SU-DHL-6 (cell line): ENCODE measurements around the gene PYURF.

Experiments
- H2AFZ ChIP-seq: fragments of 200-600 bp; sonication (generic); 2 replicates; pipeline ENCODE4 v1.6.1; 2014; ENCODE audit warnings: low read depth, mild to moderate bottlenecking, moderate library complexity, mixed read lengths, antibody characterized with exemption, low read length; ENCODE audit not compliant: severe bottlenecking
- H3F3A ChIP-seq: fragments of 200-600 bp; shearing (Covaris generic); 2 replicates; pipeline ENCODE4 v1.6.0; 2016; ENCODE audit warnings: antibody characterized with exemption, mild to moderate bottlenecking; ENCODE audit not compliant: insufficient read depth
- H3K27ac ChIP-seq: fragments of 200-600 bp; sonication (generic); 2 replicates; pipeline ENCODE4 v1.5.1; 2016; ENCODE audit warnings: low read depth, mild to moderate bottlenecking, low read length, moderate library complexity, mixed read lengths
- H3K27me3 ChIP-seq: fragments of 200-600 bp; sonication (generic), shearing (Covaris generic); 2 replicates; pipeline ENCODE4 v1.6.0; 2014; ENCODE audit warnings: mild to moderate bottlenecking, low read length
- H3K36me3 ChIP-seq: fragments of 200-600 bp; sonication (generic); 2 replicates; pipeline ENCODE4 v1.6.1; 2014; ENCODE audit warnings: mild to moderate bottlenecking, low read length, mixed read lengths
- H3K4me2 ChIP-seq: fragments of 300-600, 200-600 bp; shearing (Covaris generic), sonication (generic); 2 replicates; pipeline ENCODE4 v1.6.0; 2014; ENCODE audit warnings: low read length, low read depth, mild to moderate bottlenecking; ENCODE audit not compliant: poor library complexity, severe bottlenecking
- H3K4me3 ChIP-seq: fragments of 200-600 bp; sonication (generic); 2 replicates; pipeline ENCODE4 v1.5.1; 2014; ENCODE audit warnings: antibody characterized with exemption, low read length, mild to moderate bottlenecking, mixed read lengths; ENCODE audit not compliant: insufficient read depth, poor library complexity, severe bottlenecking
- H3K79me2 ChIP-seq: fragments of 200-600 bp; sonication (generic); 2 replicates; pipeline ENCODE4 v1.6.1; 2014; ENCODE audit warnings: mild to moderate bottlenecking, low read length, moderate library complexity; ENCODE audit not compliant: insufficient read depth
- H3K9ac ChIP-seq: fragments of 200-600 bp; sonication (generic); 2 replicates; pipeline ENCODE4 v1.7.0; 2014; ENCODE audit warnings: mild to moderate bottlenecking, low read length
- H3K9me2 ChIP-seq: fragments of 200-600 bp; sonication (generic); replicated peaks from 2 replicates; pipeline ENCODE4 v1.6.1; 2014; ENCODE audit warnings: low read length; ENCODE audit not compliant: insufficient read depth
- H3K9me3 ChIP-seq: fragments of 200-600 bp; sonication (generic); 2 replicates; pipeline ENCODE4 v1.6.1; 2014; ENCODE audit warnings: low read length, mixed read lengths; ENCODE audit not compliant: insufficient read depth
- H4K20me1 ChIP-seq: fragments of 200-600 bp; sonication (generic); 2 replicates; pipeline ENCODE4 v1.6.1; 2014; ENCODE audit warnings: low read depth, mild to moderate bottlenecking, antibody characterized with exemption, low read length, moderate library complexity, mixed read lengths
- EZH2phosphoT487 ChIP-seq: fragments of 200-600 bp; sonication (generic), shearing (Covaris generic); conservative IDR thresholded peaks from 2 replicates; pipeline ENCODE4 v1.6.1; 2018; ENCODE audit warnings: mild to moderate bottlenecking, antibody characterized with exemption, low read length, moderate library complexity, mixed read lengths
- TF ChIP-seq, protein P1 (sequence below): fragments of 200-600 bp; sonication (generic); IDR thresholded peaks from one replicate; pipeline ENCODE4 v1.5.1; 2017; ENCODE audit warnings: antibody characterized with exemption, mild to moderate bottlenecking, low read length, moderate library complexity; ENCODE audit not compliant: insufficient read depth, poor library complexity, severe bottlenecking

Gene PYURF

DNA sequence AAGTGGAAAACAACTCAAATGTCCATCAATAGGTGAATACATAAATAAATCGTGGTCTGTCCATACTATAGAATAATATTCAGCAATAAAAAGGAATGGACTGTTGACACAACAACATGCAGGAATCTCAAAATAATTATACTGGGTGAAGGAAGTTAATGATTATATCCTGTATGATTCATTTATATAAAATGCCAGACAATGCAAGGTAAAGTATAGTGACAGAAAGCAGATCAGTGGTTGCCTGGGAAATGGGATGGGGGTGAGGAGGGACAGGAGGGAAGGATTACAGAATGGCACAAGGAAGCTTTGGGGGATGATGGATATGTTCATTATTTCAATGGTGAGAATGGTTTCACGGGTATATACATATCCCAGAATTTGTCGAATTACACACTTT lies 12.3 kb downstream of the PYURF start:
- no peaks in the 10 kb centered on the region for H3K9me3 ChIP-seq
- no peaks in the 10 kb centered on the region for H3K27me3 ChIP-seq
- no peaks in the 10 kb centered on the region for H3F3A ChIP-seq
- no peaks in the 10 kb centered on the region for H4K20me1 ChIP-seq
- no peak overlapping the region for H3K4me3 ChIP-seq
- no peak overlapping the region for H3K4me2 ChIP-seq
- no peak overlapping the region for H3K27ac ChIP-seq
- no peaks in the 10 kb centered on the region for H3K79me2 ChIP-seq
- no peak overlapping the region for H2AFZ ChIP-seq
- no peaks in the 10 kb centered on the region for H3K9me2 ChIP-seq
- H3K36me3 ChIP-seq: no peaks in the 10 kb centered on the region
- TF ChIP-seq EZH2phosphoT487: no peak
- TF ChIP-seq, protein P1, sequence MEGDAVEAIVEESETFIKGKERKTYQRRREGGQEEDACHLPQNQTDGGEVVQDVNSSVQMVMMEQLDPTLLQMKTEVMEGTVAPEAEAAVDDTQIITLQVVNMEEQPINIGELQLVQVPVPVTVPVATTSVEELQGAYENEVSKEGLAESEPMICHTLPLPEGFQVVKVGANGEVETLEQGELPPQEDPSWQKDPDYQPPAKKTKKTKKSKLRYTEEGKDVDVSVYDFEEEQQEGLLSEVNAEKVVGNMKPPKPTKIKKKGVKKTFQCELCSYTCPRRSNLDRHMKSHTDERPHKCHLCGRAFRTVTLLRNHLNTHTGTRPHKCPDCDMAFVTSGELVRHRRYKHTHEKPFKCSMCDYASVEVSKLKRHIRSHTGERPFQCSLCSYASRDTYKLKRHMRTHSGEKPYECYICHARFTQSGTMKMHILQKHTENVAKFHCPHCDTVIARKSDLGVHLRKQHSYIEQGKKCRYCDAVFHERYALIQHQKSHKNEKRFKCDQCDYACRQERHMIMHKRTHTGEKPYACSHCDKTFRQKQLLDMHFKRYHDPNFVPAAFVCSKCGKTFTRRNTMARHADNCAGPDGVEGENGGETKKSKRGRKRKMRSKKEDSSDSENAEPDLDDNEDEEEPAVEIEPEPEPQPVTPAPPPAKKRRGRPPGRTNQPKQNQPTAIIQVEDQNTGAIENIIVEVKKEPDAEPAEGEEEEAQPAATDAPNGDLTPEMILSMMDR: no peak
- H3K9ac ChIP-seq: no peak overlapping the region

DNA sequence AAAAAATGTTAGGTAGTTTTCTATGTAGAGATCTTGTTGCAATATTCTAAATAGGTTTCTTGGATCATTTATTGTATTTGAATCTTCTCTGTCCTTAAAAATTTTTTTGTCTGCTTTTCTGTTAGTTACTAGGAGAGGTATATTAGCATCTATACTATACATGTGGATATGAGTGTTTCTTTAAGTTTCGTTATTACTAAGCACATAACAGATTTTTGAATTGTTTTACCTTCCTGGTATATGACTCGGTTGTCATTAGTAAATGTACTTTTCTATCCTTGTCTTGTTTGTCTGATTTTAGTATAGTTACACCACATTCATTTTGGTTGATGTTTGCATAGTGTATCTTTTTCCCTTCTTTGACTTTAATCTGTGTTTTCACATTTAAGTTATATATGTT lies 20.2 kb downstream of the PYURF start:
- Histone ChIP-seq H3K4me2 (no peak overlapping the region), H3K79me2 (no peaks in the 10 kb centered on the region), H3F3A (no peaks in the 10 kb centered on the region), H2AFZ (no peak overlapping the region), H3K27me3 (no peaks in the 10 kb centered on the region), H3K9me2 (no peaks in the 10 kb centered on the region), H3K4me3 (no peak overlapping the region), H3K36me3 (no peaks in the 10 kb centered on the region), H3K9ac (no peak overlapping the region), H3K9me3 (no peaks in the 10 kb centered on the region), H4K20me1 (no peaks in the 10 kb centered on the region), H3K27ac (no peak overlapping the region)
- TF ChIP-seq, protein P1: no peak
- no peak for TF ChIP-seq EZH2phosphoT487

DNA sequence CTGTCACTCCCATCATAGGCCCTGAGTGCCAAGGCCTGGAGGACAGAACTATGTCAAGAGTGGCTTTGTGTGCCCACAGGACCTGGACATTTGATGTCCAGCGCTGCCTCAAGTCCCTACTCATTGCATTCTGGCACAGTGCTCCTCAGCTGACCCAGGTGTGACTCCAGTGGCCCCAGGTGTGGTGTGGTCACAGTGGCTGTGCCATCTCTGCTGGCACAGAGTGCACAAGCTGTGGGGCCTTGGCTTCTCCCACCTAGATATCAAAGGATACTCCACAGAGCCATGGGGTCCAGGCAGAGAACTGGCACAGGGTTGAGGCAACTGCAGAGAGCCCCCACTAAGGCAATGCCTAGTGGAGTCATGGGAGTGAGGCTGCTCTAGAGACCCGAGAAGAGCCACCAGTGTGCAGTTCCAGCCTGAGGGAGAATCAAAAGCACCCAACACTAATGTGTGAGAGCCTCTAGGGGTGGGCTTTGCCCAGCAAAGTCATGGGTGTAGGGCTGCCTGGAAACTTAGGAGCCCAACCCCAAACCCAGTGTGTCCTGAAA lies 25.6 kb downstream of the PYURF start:
- TF ChIP-seq, protein P1: no peak
- no peak for TF ChIP-seq EZH2phosphoT487
- no peaks in the 10 kb centered on the region for H4K20me1 ChIP-seq
- H3K27me3 ChIP-seq: no peaks in the 10 kb centered on the region
- no peak overlapping the region for H3K4me3 ChIP-seq
- no peak overlapping the region for H2AFZ ChIP-seq
- no peak overlapping the region for H3K4me2 ChIP-seq
- H3K27ac ChIP-seq: no peak overlapping the region
- H3K36me3 ChIP-seq: no peaks in the 10 kb centered on the region
- H3K79me2 ChIP-seq: no peaks in the 10 kb centered on the region
- no peaks in the 10 kb centered on the region for H3K9me2 ChIP-seq
- no peaks in the 10 kb centered on the region for H3F3A ChIP-seq
- no peaks in the 10 kb centered on the region for H3K9me3 ChIP-seq
- H3K9ac ChIP-seq: no peak overlapping the region
